GM19099 (cell line): ENCODE measurements around the gene DNAJC7.

ENCODE experiments used
- POLR2A ChIP-seq: IDR thresholded peaks from 3 replicates; pipeline ENCODE4 v1.6.1; 2011; ENCODE audit warnings: low read depth; ENCODE audit not compliant: insufficient read length; ENCODE audit errors: extremely low read depth

DNAJC7 gene

DNA sequence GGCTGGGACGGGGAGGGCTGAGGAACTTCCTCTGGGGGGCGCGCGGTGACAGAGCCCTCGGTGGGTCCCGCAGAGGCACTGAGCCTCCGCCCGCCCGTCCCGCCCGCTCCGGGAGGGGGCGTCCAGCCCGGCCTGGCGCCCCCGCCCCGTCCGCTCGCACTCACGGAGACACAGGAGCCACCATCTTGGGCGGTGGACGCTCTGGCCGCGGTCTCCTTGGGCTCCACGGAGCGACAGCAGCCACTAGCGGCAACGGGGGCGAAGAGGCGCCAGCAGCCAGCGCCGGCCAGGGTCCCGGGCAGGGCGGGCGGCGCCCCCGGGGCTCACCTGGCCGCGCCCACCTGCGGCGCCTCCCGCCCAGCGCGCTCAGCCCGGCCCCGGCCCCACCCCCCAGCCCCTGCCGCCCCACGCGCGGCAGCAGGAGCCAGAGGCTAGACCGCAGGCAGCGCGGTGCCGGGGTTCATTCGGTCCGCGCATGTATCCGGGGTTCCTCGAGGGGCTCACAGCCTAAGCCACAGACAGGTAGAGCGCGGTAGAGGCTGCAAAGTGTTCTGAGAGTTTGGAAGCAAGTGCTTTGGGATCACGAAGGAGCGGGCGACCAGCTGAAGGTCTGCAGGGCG lies 33.3 kb upstream of the DNAJC7 start, which contains the start of gene C17orf113:
TSS of gene C17orf113 (minus strand) at position 209 of the 620 bp plus-strand sequence. CDS start 7,225 bp downstream, outside the sequence.
- peak; percentile 23 for TF ChIP-seq POLR2A

DNA sequence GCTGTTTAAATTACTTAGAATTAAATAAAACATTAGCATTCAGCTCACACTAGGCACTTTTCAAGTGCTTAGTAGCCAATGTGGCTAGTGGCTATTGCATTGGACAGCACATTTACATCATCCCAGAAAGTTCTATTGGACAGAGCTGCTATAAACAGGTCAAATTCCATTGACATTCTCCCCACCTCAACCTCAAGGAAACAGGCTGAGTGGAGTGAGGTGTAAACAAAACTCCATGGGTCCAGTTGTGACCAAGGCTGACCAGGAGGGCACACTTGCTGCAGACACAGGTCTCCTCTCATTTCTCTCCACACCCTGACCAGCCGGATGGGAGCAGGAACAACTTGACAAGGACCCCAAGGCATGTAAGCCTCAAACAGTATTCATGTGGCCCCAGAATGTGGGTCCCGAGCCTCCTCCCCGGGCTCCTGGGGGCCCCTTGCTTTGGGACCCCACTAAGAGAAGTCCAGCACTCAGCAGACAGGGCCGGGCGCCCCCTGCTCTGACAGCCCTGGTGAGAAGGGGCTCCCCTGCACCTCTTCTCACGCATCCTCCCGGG lies 32.7 kb upstream of the DNAJC7 start:
- no peak for TF ChIP-seq POLR2A

DNA sequence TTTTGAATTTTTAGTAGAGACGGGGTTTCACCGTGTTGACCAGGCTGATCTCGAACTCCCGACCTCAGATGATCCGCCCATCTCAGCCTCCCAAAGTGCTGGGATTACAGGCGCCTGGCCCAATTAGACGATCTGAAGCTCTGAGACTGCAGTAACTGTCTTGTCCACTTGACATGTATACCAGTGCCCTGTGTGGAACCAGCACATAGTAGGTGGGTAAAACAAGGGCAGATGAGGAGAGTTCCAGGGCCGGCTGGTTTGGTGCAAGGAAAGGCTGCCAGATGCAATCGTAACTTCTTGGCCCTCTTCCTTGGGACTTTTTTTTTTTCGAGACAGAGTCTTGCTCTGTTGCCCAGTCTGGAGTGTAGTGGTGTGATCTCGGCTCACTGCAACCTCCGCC lies 30.1 kb upstream of the DNAJC7 start:
- TF ChIP-seq POLR2A, result no peak

DNA sequence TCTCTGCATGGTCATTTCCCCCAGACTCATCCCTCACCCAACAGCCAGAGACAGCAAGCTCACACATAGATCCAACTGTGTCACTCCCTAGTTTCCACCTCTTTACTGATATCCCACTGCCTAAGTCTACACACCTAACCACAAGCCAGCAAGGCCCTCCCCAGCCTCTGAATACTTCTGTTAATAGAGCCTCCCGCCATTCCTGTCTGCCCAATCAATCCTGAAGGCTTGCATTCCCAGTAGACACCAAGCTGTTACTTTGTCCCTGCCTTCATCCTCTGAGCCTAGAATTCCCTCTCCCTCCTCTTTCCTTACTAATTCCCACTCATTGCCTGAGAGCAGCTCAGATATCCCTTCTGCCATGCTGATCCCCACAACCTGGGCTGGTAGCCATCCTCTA lies 28.5 kb upstream of the DNAJC7 start:
- no peak for TF ChIP-seq POLR2A

DNA sequence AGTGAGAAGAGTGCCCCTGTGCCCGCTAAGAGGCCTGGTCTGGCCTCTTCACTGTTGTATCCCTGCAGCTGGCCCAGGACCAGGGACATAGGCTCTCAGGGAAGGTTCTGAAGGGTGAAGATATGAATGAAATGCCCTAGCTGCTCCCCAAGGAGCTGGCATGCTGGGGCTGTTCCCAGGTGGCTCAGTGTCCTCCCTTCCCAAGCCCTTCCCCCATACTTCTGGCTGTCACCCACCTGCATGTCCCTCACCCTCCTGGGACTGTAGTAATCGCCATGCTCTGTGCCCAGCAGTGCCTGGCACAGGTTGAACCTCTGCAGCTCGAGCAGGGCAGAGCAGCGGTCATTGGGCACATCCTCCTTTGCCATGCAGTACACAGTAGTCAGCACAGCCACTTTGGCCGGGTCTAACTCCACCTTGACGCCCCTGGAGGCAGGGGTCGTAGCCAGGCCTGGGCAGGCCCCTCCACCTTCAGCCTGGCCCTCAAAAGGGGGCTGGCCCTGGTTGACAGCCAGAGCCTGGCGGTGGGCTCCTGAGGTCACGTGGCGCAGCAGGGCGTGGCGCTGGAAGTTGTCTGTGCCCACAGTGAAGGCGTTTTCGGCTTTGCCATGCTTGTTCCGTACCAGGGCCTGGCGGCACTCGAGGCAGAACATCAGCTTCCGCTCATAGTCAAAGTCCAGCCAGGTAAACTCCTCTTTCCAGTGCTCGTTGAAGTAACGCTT lies 25.5 kb upstream of the DNAJC7 start:
- no peak for TF ChIP-seq POLR2A

DNA sequence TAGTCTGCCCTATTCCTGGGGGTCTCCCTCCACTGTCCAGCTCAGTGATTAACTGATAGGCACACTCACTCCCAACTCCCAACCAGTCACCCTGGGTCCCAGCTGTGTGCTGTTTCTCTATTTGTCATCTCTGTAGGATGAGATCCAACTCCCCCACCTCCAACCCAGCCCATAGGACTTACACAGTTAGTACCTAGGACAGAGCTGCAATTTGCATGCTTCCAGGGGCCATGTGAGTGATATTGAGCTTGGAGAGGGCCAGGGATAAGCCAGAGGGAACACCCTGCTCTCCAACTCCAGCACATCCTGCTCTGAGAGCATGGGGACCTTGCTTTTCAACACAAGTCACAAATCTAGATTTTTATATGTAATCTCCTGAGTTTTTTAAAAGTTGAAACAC lies 24.4 kb upstream of the DNAJC7 start:
- TF ChIP-seq POLR2A, result no peak

- no peak for TF ChIP-seq POLR2A
These were observed 23.6 kb upstream of the DNAJC7 start for GRCh38 chr17:42040818-42041217.

GRCh38 chr17:42039794-42040763 lies 22.8 kb upstream of the DNAJC7 start:
- TF ChIP-seq POLR2A, result no peak

DNA sequence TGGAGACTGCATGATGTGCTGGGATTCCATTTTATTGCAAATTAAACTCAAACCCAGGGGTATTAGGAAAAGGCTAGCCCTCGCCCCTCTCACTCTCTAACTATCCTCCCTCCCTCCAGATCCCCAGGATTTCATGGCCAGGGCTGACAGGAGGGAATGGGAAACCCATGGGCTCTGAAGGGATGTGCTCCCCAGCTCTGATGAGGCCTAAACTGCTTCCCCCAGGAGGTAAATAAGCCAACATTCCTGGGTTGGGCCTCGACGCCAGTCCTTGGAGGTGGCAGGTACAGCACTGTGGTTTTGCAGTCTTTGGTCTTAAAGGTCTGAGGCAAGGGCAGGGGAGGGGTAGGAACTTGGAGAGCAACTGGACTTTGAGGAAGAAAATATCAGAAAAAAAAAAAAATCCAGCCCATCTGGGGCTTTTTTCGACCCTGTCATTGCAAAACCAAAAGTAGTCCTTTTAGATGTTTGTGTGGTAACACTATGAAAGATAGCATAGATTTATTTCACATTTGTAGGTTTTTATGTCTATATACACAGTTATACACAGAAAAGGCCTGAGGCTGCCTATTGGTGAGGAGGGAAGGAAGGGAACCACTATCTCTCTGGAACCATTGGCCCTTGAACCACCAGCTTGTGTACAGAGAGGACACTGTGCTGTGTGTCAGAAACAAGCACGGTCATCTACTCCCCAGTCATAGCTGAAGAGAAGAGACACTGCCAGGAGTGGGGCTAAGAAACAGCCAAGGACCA lies 21.2 kb upstream of the DNAJC7 start:
- TF ChIP-seq POLR2A, result no peak

GRCh38 chr17:42034059-42034458 lies 16.8 kb upstream of the DNAJC7 start:
- TF ChIP-seq POLR2A, result no peak

DNA sequence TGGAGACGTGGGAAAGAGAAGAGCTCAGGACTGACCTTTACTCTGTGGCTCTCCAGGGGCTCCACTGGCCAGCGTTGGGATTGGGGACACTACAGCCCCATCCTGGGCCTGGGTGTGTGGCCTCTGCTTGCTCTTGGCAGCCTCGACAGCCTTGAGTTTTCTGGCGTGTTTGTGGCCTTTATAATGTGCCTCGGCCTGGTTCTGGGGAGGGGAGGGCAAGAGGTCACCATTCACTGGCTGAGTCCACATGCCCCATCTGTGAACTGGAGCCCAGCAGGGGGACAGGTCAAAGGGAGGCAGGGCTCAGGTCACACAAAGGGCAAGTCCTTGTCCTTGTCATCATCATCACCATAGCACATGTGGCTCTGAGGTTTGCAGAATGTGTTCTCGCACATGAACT lies 14.3 kb upstream of the DNAJC7 start:
- TF ChIP-seq POLR2A, result no peak

DNA sequence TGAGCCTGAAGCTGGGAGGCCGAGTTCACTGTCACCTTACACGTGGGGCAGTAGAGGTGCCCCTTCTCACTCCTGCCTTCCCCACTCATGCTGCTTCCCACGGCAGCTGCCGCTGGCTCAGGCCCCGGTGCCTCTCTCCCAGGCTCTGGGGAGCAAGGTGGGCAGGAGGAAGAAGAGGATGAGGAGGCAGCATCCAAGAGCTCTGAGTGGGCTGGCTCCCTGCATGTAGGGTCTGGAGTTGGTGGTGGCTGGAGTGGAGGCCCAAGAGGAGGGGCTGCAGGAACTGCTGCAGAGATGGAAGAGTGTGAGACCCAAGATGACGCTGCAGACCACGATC lies 11.5 kb upstream of the DNAJC7 start:
- no peak for TF ChIP-seq POLR2A

- TF ChIP-seq POLR2A, result no peak
These were observed 10.9 kb upstream of the DNAJC7 start for GRCh38 chr17:42027961-42028790.

DNA sequence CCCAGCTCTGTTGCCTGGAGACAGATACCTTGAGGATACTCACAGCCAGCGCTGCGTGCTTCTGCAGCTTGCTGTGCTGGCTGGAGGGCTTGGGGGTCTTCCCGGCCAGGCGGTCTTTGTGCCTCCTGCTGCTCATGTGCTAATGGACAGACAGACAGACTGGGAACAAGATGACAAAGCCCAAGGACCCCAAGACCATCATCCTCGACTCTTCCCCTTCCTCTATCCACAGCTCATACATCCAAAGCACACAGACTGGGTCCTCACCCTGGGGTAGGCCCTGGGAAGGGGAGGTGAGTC lies 10.3 kb upstream of the DNAJC7 start:
- TF ChIP-seq POLR2A, result no peak
